IPS-18a (cell line): ENCODE data around the gene NR1D2.

Experiments used
- H3K27ac ChIP-seq: one replicate; pipeline ENCODE4 v1.5.1; 2013; ENCODE audit warnings: low read length
- H3K27me3 ChIP-seq: one replicate; pipeline ENCODE4 v1.6.1; 2013; ENCODE audit warnings: mild to moderate bottlenecking, low read length; ENCODE audit not compliant: control insufficient read depth, insufficient read depth
- H3K36me3 ChIP-seq: one replicate; pipeline ENCODE4 v1.6.1; 2013; ENCODE audit warnings: low read depth, low read length; ENCODE audit not compliant: control insufficient read depth
- H3K4me1 ChIP-seq: one replicate; pipeline ENCODE4 v1.6.1; 2013; ENCODE audit warnings: low read depth, low read length; ENCODE audit not compliant: control insufficient read depth
- H3K4me3 ChIP-seq: one replicate; pipeline ENCODE4 v1.5.1; 2013; ENCODE audit warnings: low read length
- H3K9ac ChIP-seq: one replicate; pipeline ENCODE4 v1.6.1; 2013; ENCODE audit warnings: mild to moderate bottlenecking, low read length, moderate library complexity
- H3K9me3 ChIP-seq: one replicate; pipeline ENCODE4 v1.6.1; 2013; ENCODE audit warnings: low read depth, low read length; ENCODE audit not compliant: control insufficient read depth

Gene NR1D2

GRCh38 chr3:23968463-23969184 lies 23.5 kb downstream of the NR1D2 start:
- Histone ChIP-seq H3K36me3 (peaks cover 52% of the 10 kb centered on the region), H3K4me1 (no peaks in the 10 kb centered on the region), H3K27ac (no peak overlapping the region), H3K9ac (no peak overlapping the region), H3K4me3 (no peak overlapping the region), H3K27me3 (no peaks in the 10 kb centered on the region), H3K9me3 (no peaks in the 10 kb centered on the region)

- Histone ChIP-seq H3K36me3 (peaks cover 52% of the 10 kb centered on the region), H3K9me3 (no peaks in the 10 kb centered on the region), H3K9ac (no peak overlapping the region), H3K4me1 (no peaks in the 10 kb centered on the region), H3K27me3 (no peaks in the 10 kb centered on the region), H3K27ac (no peak overlapping the region), H3K4me3 (no peak overlapping the region)
These were observed 24.3 kb downstream of the NR1D2 start for GRCh38 chr3:23969393-23969792.

GRCh38 chr3:23971684-23972083 lies 26.6 kb downstream of the NR1D2 start:
- Histone ChIP-seq H3K27ac (no peak overlapping the region), H3K4me1 (no peaks in the 10 kb centered on the region), H3K36me3 (peaks cover 32% of the 10 kb centered on the region), H3K9ac (no peak overlapping the region), H3K9me3 (no peaks in the 10 kb centered on the region), H3K4me3 (no peak overlapping the region), H3K27me3 (no peaks in the 10 kb centered on the region)

- no peaks in the 10 kb centered on the region for H3K27me3 ChIP-seq
- H3K9ac ChIP-seq, result no peak overlapping the region
These were observed 31.5 kb downstream of the NR1D2 start for GRCh38 chr3:23976555-23976954.

GRCh38 chr3:23979569-23979968 lies 34.5 kb downstream of the NR1D2 start:
- Histone ChIP-seq H3K4me1 (no peaks in the 10 kb centered on the region), H3K9me3 (no peaks in the 10 kb centered on the region), H3K27me3 (no peaks in the 10 kb centered on the region), H3K4me3 (no peak overlapping the region), H3K36me3 (peaks cover 7% of the 10 kb centered on the region), H3K27ac (no peak overlapping the region), H3K9ac (no peak overlapping the region)

More at GRCh38 chr3:23976555-23976954, 31.5 kb downstream of the NR1D2 start:
- no peak overlapping the region for H3K4me3 ChIP-seq
- peaks cover 21% of the 10 kb centered on the region for H3K36me3 ChIP-seq
- no peak overlapping the region for H3K27ac ChIP-seq
- H3K4me1 ChIP-seq, result no peaks in the 10 kb centered on the region
- no peaks in the 10 kb centered on the region for H3K9me3 ChIP-seq

- Histone ChIP-seq H3K9ac (no peak overlapping the region), H3K9me3 (no peaks in the 10 kb centered on the region), H3K4me3 (no peak overlapping the region), H3K27ac (no peak overlapping the region), H3K4me1 (no peaks in the 10 kb centered on the region), H3K36me3 (peaks cover 7% of the 10 kb centered on the region), H3K27me3 (no peaks in the 10 kb centered on the region)
These were observed 36.0 kb downstream of the NR1D2 start for GRCh38 chr3:23981136-23981535.

- no peaks in the 10 kb centered on the region for H3K27me3 ChIP-seq
- no peak overlapping the region for H3K4me3 ChIP-seq
- H3K9ac ChIP-seq, result no peak overlapping the region
- H3K4me1 ChIP-seq, result no peaks in the 10 kb centered on the region
- peaks cover 7% of the 10 kb centered on the region for H3K36me3 ChIP-seq
- H3K27ac ChIP-seq, result no peak overlapping the region
- no peaks in the 10 kb centered on the region for H3K9me3 ChIP-seq
These were observed 36.9 kb downstream of the NR1D2 start for GRCh38 chr3:23981955-23982354.

GRCh38 chr3:23984934-23985333 lies 39.8 kb downstream of the NR1D2 start:
- Histone ChIP-seq H3K27me3 (no peaks in the 10 kb centered on the region), H3K9me3 (no peaks in the 10 kb centered on the region), H3K36me3 (no peaks in the 10 kb centered on the region), H3K4me3 (no peak overlapping the region), H3K4me1 (no peaks in the 10 kb centered on the region), H3K9ac (no peak overlapping the region), H3K27ac (no peak overlapping the region)

- Histone ChIP-seq H3K9ac (no peak overlapping the region), H3K4me1 (no peaks in the 10 kb centered on the region), H3K27me3 (no peaks in the 10 kb centered on the region), H3K9me3 (no peaks in the 10 kb centered on the region), H3K27ac (no peak overlapping the region), H3K4me3 (no peak overlapping the region), H3K36me3 (no peaks in the 10 kb centered on the region)
These were observed 40.9 kb downstream of the NR1D2 start for GRCh38 chr3:23985747-23986544.

- H3K27me3 ChIP-seq, result no peaks in the 10 kb centered on the region
- no peaks in the 10 kb centered on the region for H3K36me3 ChIP-seq
- H3K9ac ChIP-seq, result no peak overlapping the region
- H3K27ac ChIP-seq, result no peak overlapping the region
- H3K4me3 ChIP-seq, result no peak overlapping the region
- H3K9me3 ChIP-seq, result no peaks in the 10 kb centered on the region
- peaks cover 4% of the 10 kb centered on the region for H3K4me1 ChIP-seq
These were observed 42.3 kb downstream of the NR1D2 start for GRCh38 chr3:23987356-23987755.

GRCh38 chr3:23991306-23991682 lies 46.2 kb downstream of the NR1D2 start:
- H3K9ac ChIP-seq, result no peak overlapping the region
- no peaks in the 10 kb centered on the region for H3K27me3 ChIP-seq
- H3K36me3 ChIP-seq, result no peaks in the 10 kb centered on the region
- no peak overlapping the region for H3K27ac ChIP-seq
- no peaks in the 10 kb centered on the region for H3K9me3 ChIP-seq
- peaks cover 5% of the 10 kb centered on the region for H3K4me1 ChIP-seq
- H3K4me3 ChIP-seq, result no peak overlapping the region
